WERI-Rb-1 (cell line): ENCODE measurements around the gene DACH1.

Source experiments
- DNase-seq: peaks from one replicate; pipeline ENCODE4 v3.0.0-alpha.2; 2020
- H3K27ac ChIP-seq: fragments of 250-450 bp; sonication (Bioruptor Pico); 2 replicates; pipeline ENCODE4 v1.5.1; 2020; ENCODE audit warnings: mild to moderate bottlenecking, moderate library complexity
- H3K27me3 ChIP-seq: fragments of 250-450 bp; sonication (Bioruptor Pico); 2 replicates; pipeline ENCODE4 v1.5.1; 2021; ENCODE audit warnings: mild to moderate bottlenecking, low read depth, moderate library complexity; ENCODE audit not compliant: insufficient read depth, severe bottlenecking
- H3K36me3 ChIP-seq: fragments of 250-450 bp; sonication (Bioruptor Pico); 2 replicates; pipeline ENCODE4 v1.5.1; 2020; ENCODE audit warnings: mild to moderate bottlenecking, moderate library complexity
- H3K4me3 ChIP-seq: 2 replicates; pipeline ENCODE4 v1.5.1; 2011; ENCODE audit warnings: low read depth, mild to moderate bottlenecking, control low read depth, low read length
- H3K9me3 ChIP-seq: fragments of 250-450 bp; sonication (Bioruptor Pico); 2 replicates; pipeline ENCODE4 v1.5.1; 2021; ENCODE audit warnings: mild to moderate bottlenecking, moderate library complexity; ENCODE audit not compliant: severe bottlenecking
- CTCF ChIP-seq: IDR thresholded peaks from 2 replicates; pipeline ENCODE4 v1.5.1; 2011; ENCODE audit warnings: low read depth, mild to moderate bottlenecking, control low read depth, inconsistent platforms, low read length

DACH1 gene

GRCh38 chr13:71831716-71832115, 35.3 kb downstream of the DACH1 start:
- H3K27me3 ChIP-seq = no peaks in the 10 kb centered on the region
- DNase-seq = no peak
- H3K27ac ChIP-seq = no peak overlapping the region
- H3K36me3 ChIP-seq = no peaks in the 10 kb centered on the region
- no peak for TF ChIP-seq CTCF
- H3K9me3 ChIP-seq = no peaks in the 10 kb centered on the region
- no peak overlapping the region for H3K4me3 ChIP-seq

GRCh38 chr13:71830736-71831135, 36.3 kb downstream of the DACH1 start:
- no peak for DNase-seq
- Histone ChIP-seq H3K36me3 (no peaks in the 10 kb centered on the region), H3K27me3 (no peaks in the 10 kb centered on the region), H3K27ac (no peak overlapping the region), H3K4me3 (no peak overlapping the region), H3K9me3 (no peaks in the 10 kb centered on the region)
- TF ChIP-seq CTCF = no peak

- Histone ChIP-seq H3K36me3 (no peaks in the 10 kb centered on the region), H3K27ac (no peak overlapping the region), H3K27me3 (no peaks in the 10 kb centered on the region), H3K4me3 (no peak overlapping the region), H3K9me3 (no peaks in the 10 kb centered on the region)
- TF ChIP-seq CTCF = no peak
- DNase-seq = no peak
Observed at GRCh38 chr13:71830323-71830722, 36.7 kb downstream of the DACH1 start.

GRCh38 chr13:71829547-71829946, 37.5 kb downstream of the DACH1 start:
- no peak overlapping the region for H3K27ac ChIP-seq
- DNase-seq = no peak
- H3K4me3 ChIP-seq = no peak overlapping the region
- no peaks in the 10 kb centered on the region for H3K27me3 ChIP-seq
- no peak for TF ChIP-seq CTCF
- no peaks in the 10 kb centered on the region for H3K36me3 ChIP-seq
- no peaks in the 10 kb centered on the region for H3K9me3 ChIP-seq

GRCh38 chr13:71828564-71828963, 38.4 kb downstream of the DACH1 start:
- no peak overlapping the region for H3K27ac ChIP-seq
- H3K36me3 ChIP-seq = no peaks in the 10 kb centered on the region
- H3K4me3 ChIP-seq = no peak overlapping the region
- no peaks in the 10 kb centered on the region for H3K9me3 ChIP-seq
- TF ChIP-seq CTCF = no peak
- DNase-seq = no peak
- H3K27me3 ChIP-seq = no peaks in the 10 kb centered on the region

- H3K4me3 ChIP-seq = no peak overlapping the region
- H3K36me3 ChIP-seq = no peaks in the 10 kb centered on the region
- H3K9me3 ChIP-seq = no peaks in the 10 kb centered on the region
- no peaks in the 10 kb centered on the region for H3K27me3 ChIP-seq
- TF ChIP-seq CTCF = no peak
- DNase-seq = no peak
- no peak overlapping the region for H3K27ac ChIP-seq
Observed at GRCh38 chr13:71828117-71828516, 38.9 kb downstream of the DACH1 start.
